Esophagus muscularis mucosa (tissue), 4 donors: Measurements from ENCODE around the gene UBE2I. TPM values are rescaled to one million over a fixed set of nuclear protein-coding genes. Genes with fewer than 3 reads are reported as not detected.

Experiments
- DNase-seq: peaks from one replicate; pipeline ENCODE4 v3.0.0-alpha.2; 2017; ENCODE audit errors: extremely low spot score
- H3K27ac ChIP-seq, 4 donors: fragments of 200-600 bp; sonication (generic); replicated peaks in 1 of 4; 1 replicate in 3 of 4; 2 replicates in 1 of 4; pipeline ENCODE4 v1.5.1; 2016 to 2019; ENCODE audit warnings: mild to moderate bottlenecking in 1 of 4
- H3K27me3 ChIP-seq, 4 donors: fragments of 200-600 bp; sonication (generic); one replicate each; pipeline versions ENCODE4 v1.5.1 to v1.6.0; 2016 to 2019
- H3K36me3 ChIP-seq, 4 donors: fragments of 200-600 bp; sonication (generic); one replicate each; pipeline ENCODE4 v1.5.1; 2016 to 2019
- H3K4me1 ChIP-seq, 4 donors: fragments of 200-600 bp; sonication (generic); one replicate each; pipeline ENCODE4 v1.5.1; 2016 to 2019
- H3K4me3 ChIP-seq, 4 donors: fragments of 200-600 bp; sonication (generic); 1 replicate in 2 of 4; 2 replicates in 2 of 4; pipeline ENCODE4 v1.5.1; 2016 to 2019; ENCODE audit warnings: mild to moderate bottlenecking in 4 of 4, moderate library complexity in 1 of 4
- H3K9me3 ChIP-seq, 4 donors: fragments of 200-600 bp; sonication (generic); 1 replicate in 3 of 4; 2 replicates in 1 of 4; pipeline ENCODE4 v1.5.1; 2016 to 2019
- EP300 ChIP-seq: sonication (generic); formaldehyde crosslinking; IDR thresholded peaks from one replicate; pipeline ENCODE4 v1.6.1; 2017; ENCODE audit warnings: antibody characterized with exemption
- POLR2A ChIP-seq: fragments of 450-650 bp; IDR thresholded peaks from one replicate; pipeline ENCODE4 v1.6.1; 2017; ENCODE audit warnings: antibody characterized with exemption, moderate library complexity, mild to moderate bottlenecking, low read depth
- POLR2AphosphoS5 ChIP-seq, 2 donors: sonication (generic); formaldehyde crosslinking; IDR thresholded peaks; one replicate each; pipeline ENCODE4 v1.6.1; 2017; ENCODE audit warnings: antibody characterized with exemption in 2 of 2
- WGBS: methylation state at CpG from one replicate; pipeline ENCODE4 v1.1.5; 2018; 5-methylcytosine and 5-hydroxymethylcytosine counted together
- intact Hi-C: fragments of 100-400 bp; cut with DNase I; formaldehyde crosslinking; loops from one replicate; pipeline ENCODE4 v1.15.1; 2023
- total RNA-seq, 4 donors: library from RNA; depleted of rRNA; stranded (reverse); fragments of >200 nt; gene quantifications; one replicate each; pipeline versions ENCODE4 v1.1.0 to v1.2.1, GENCODE V29; 2016
- TF ChIP-seq, protein P1 (sequence below), 3 experiments: fragments of 200-600 bp in 2 of 3; fragments of 450-650 bp in 1 of 3; sonication (generic) in 2 of 3; IDR thresholded peaks; one replicate each; pipeline ENCODE4 v1.5.1; 2017 to 2019; ENCODE audit warnings: antibody characterized with exemption in 3 of 3, mild to moderate bottlenecking in 2 of 3, moderate library complexity in 1 of 3

UBE2I gene
- total RNA-seq, 4 donors from 2014 or later = 42.8 to 70.5 (median 63.9) TPM

DNA sequence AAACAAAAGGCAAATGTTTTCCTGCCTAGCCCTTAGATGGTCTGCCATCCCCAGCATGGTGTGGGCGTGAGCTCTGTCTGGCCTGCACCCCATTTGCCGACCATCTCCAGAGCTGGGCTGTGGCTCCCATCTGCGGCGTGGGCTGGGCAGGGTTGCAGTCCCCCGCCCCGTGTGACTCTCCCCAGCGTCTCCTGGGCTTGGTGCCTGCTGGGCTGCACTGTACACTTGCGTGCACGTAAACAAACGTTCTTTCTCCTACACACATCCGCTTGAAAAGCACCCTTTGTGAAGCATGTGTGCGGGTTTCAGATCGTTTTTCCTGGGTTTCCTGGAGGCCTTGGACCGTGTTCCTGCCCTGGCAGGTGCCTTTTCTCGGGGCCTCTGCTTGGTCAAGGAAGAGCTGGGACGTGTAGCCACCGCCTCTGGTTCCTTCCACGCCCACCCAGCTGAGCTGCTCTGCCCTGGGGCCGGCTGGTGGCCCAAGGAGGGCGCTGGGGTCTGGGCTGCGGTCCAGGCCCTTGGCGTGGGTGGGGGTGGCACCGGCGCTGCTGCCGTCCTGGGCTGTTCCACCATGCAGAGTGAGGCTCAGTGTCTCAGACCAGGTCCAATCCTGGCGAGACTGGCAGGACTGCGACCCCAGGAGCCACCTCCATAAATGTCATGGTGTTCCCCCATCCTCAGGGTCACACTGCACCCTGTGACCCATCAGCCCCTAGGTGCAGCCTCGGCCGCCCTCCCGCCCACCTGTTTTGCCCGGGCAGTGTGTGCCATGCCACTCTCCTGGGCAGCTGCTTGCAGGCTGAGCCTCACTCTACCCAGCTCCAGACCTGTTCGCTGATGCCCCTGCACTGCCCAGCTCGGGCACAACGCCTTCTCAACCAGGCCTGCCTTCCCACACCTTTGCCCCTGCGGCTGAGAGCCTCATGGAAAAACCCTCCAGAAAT lies 14.1 kb downstream of the UBE2I start:
- intact Hi-C loops = no loop called here
- no peaks in the 10 kb centered on the region for H3K9me3 ChIP-seq
- DNase-seq = no peak
- H3K27me3 ChIP-seq = no peaks in the 10 kb centered on the region
- peaks cover 0 to 7% (median 2%) of the 10 kb centered on the region in 4 donors for H3K4me1 ChIP-seq
- TF ChIP-seq POLR2A (no peak), EP300 (no peak)
- TF ChIP-seq, protein P1, sequence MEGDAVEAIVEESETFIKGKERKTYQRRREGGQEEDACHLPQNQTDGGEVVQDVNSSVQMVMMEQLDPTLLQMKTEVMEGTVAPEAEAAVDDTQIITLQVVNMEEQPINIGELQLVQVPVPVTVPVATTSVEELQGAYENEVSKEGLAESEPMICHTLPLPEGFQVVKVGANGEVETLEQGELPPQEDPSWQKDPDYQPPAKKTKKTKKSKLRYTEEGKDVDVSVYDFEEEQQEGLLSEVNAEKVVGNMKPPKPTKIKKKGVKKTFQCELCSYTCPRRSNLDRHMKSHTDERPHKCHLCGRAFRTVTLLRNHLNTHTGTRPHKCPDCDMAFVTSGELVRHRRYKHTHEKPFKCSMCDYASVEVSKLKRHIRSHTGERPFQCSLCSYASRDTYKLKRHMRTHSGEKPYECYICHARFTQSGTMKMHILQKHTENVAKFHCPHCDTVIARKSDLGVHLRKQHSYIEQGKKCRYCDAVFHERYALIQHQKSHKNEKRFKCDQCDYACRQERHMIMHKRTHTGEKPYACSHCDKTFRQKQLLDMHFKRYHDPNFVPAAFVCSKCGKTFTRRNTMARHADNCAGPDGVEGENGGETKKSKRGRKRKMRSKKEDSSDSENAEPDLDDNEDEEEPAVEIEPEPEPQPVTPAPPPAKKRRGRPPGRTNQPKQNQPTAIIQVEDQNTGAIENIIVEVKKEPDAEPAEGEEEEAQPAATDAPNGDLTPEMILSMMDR (IDR thresholded peaks at IDR 0.05) = no peak
- no peak overlapping the region for H3K4me3 ChIP-seq
- peaks cover 46 to 85% (median 84%) of the 10 kb centered on the region in 4 donors for H3K36me3 ChIP-seq
- WGBS = 84% methylated on average over 22 of the region's 35 CpGs
- H3K27ac ChIP-seq = no peak overlapping the region

DNA sequence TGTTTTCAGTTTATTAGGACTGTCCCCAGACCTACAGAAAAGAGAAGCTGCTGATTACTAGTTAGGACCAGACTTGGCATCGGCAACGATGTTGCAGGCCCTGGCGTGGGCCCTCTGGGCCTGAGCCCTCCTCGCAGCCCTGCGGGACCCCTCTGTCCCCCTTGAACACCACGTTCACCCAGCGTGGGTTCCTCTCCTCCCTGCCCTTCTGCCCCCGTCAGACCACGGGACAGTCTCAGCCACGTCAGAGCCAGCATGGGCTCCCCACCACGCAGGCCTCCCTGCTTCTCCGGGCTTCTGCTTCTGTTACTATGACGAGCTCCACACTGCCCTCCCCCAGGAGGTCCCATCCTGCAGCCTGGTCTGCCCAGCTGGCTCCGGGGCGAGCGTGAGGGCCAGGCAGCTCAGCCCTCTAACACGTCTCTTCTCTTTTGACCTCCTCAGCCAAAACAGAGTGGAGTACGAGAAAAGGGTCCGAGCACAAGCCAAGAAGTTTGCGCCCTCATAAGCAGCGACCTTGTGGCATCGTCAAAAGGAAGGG lies 14.9 kb downstream of the UBE2I start:
- H3K36me3 ChIP-seq = peaks cover 38 to 77% (median 76%) of the 10 kb centered on the region in 4 donors
- H3K4me3 ChIP-seq = no peak overlapping the region
- no peaks in the 10 kb centered on the region for H3K9me3 ChIP-seq
- no peak overlapping the region for H3K27ac ChIP-seq
- WGBS = 82% methylated on average over 15 of the region's 22 CpGs
- no peaks in the 10 kb centered on the region for H3K27me3 ChIP-seq
- TF ChIP-seq, protein P1 (IDR thresholded peaks at IDR 0.05) = no peak
- TF ChIP-seq EP300 = no peak
- DNase-seq = no peak
- intact Hi-C loops = no loop called here
- H3K4me1 ChIP-seq = peaks cover 0 to 7% (median 2%) of the 10 kb centered on the region in 4 donors

DNA sequence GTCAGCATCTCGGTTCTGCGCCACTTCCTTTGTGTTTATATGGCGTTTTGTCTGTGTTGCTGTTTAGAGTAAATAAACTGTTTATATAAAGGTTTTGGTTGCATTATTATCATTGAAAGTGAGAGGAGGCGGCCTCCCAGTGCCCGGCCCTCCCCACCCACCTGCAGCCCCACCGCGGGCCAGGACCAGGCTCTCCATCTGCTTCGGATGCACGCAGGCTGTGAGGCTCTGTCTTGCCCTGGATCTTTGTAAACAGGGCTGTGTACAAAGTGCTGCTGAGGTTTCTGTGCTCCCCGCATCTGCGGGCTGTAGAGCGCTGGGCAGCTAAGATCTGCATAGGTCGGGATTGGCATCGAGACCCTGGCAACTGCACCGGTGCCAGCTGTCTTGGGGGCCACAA lies 15.8 kb downstream of the UBE2I start:
- DNase-seq = no peak
- no peak overlapping the region for H3K27ac ChIP-seq
- H3K4me3 ChIP-seq = no peak overlapping the region
- peaks cover 0 to 3% (median 0%) of the 10 kb centered on the region in 4 donors for H3K27me3 ChIP-seq
- TF ChIP-seq POLR2AphosphoS5 (IDR thresholded peaks at IDR 0.05) (no peak), POLR2A (no peak), EP300 (no peak)
- TF ChIP-seq, protein P1 (IDR thresholded peaks at IDR 0.05) = no peak
- H3K4me1 ChIP-seq = peaks cover 0 to 7% (median 2%) of the 10 kb centered on the region in 4 donors
- WGBS = 84% methylated on average over 9 of the region's 15 CpGs
- H3K9me3 ChIP-seq = peaks cover 0 to 3% (median under 1%) of the 10 kb centered on the region in 4 donors
- intact Hi-C loops = no loop called here
- peaks cover 29 to 68% (median 67%) of the 10 kb centered on the region in 4 donors for H3K36me3 ChIP-seq

DNA sequence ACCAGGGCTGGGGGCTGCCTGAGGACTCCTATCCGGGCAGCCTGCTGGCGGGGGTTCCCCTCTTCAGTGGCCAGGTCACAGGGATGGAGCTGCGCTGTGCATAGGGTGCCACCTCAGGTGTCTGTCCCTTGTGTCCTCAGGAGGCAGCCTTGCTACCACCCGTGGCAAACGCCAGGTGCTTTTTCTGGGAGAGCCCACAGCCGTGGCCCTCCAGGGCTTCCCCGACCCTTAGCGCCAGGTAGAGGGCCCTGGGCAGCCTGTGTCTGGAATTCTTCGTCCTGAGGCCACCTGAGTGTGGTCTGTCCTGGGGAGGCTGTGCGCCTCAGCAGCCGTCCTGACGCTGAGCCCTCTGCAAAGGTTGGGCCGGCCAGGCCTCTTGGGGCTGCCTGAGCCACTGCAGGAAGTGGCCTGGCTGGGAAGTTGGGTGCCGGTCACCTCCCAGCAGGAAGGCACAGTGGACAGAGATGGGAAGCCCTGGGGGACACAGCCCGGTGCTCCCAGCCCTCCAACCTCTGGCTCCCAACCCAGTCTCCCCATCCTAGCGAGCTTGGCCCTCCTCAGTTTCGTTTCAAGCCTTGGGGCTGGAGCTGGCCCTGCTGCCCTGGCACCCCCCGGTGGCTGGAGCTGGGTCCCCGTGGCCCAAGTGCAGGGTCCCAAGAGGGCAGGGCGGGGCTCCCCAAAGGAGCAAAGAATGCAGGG lies 16.4 kb downstream of the UBE2I start:
- Histone ChIP-seq H3K36me3 (peaks cover 24 to 62% (median 61%) of the 10 kb centered on the region in 4 donors), H3K27me3 (peaks cover 0 to 8% (median 2%) of the 10 kb centered on the region in 4 donors), H3K4me3 (no peak overlapping the region), H3K9me3 (peaks cover 0 to 7% (median 3%) of the 10 kb centered on the region in 4 donors), H3K27ac (no peak overlapping the region), H3K4me1 (peaks cover 0 to 7% (median 2%) of the 10 kb centered on the region in 4 donors)
- intact Hi-C loops = no loop called here
- TF ChIP-seq EP300 = no peak
- no peak for TF ChIP-seq POLR2A
- TF ChIP-seq, protein P1 (IDR thresholded peaks at IDR 0.05) = no peak
- TF ChIP-seq POLR2AphosphoS5 (IDR thresholded peaks at IDR 0.05) = no peak
- no peak for DNase-seq
- 59% methylated on average over 13 of the region's 20 CpGs for WGBS
